Measurements from ENCODE around the gene CCDC198.

Gene CCDC198

GRCh38 chr14:57493467-57494181 lies at the start of gene CCDC198:
Gene CCDC198 (minus strand): TSS chr14:57493857. CDS start chr14:57493715, 142 bp downstream.
- DNase-seq = no peak

- no peak for DNase-seq
Measured at GRCh38 chr14:57533214-57533613, 39.6 kb upstream of the CCDC198 start.

- no peak for DNase-seq
Measured at GRCh38 chr14:57530571-57530970, 36.9 kb upstream of the CCDC198 start.

- no peak for DNase-seq
Measured at GRCh38 chr14:57526942-57527341, 33.3 kb upstream of the CCDC198 start.

- no peak for DNase-seq
Measured at GRCh38 chr14:57519043-57519442, 25.4 kb upstream of the CCDC198 start.

GRCh38 chr14:57512220-57512619 lies 18.6 kb upstream of the CCDC198 start:
- no peak for DNase-seq

GRCh38 chr14:57508756-57509155 lies 15.1 kb upstream of the CCDC198 start:
- DNase-seq = no peak

- DNase-seq = peak; percentile 25
Measured at GRCh38 chr14:57502586-57503254, 9.1 kb upstream of the CCDC198 start.

GRCh38 chr14:57501039-57501557 lies 7.4 kb upstream of the CCDC198 start:
- no peak for DNase-seq

- DNase-seq = no peak
Measured at GRCh38 chr14:57498659-57499058, 5.0 kb upstream of the CCDC198 start.

- no peak for DNase-seq
Measured at GRCh38 chr14:57498035-57498434, 4.4 kb upstream of the CCDC198 start.

GRCh38 chr14:57495416-57495815 lies 1.8 kb upstream of the CCDC198 start:
- DNase-seq = no peak

- DNase-seq = peak; percentile 72
Measured at GRCh38 chr14:57492859-57493258, 798 bp downstream of the CCDC198 start.

GRCh38 chr14:57491640-57492039 lies 2.0 kb downstream of the CCDC198 start:
- DNase-seq = no peak

- peak; percentile 78 for DNase-seq
Measured at GRCh38 chr14:57487771-57488170, 5.9 kb downstream of the CCDC198 start.

- peak; percentile 16 for DNase-seq
Measured at GRCh38 chr14:57486767-57487379, 6.8 kb downstream of the CCDC198 start.

- no peak for DNase-seq
Measured at GRCh38 chr14:57485635-57486034, 8.0 kb downstream of the CCDC198 start.

GRCh38 chr14:57482120-57482519 lies 11.5 kb downstream of the CCDC198 start:
- DNase-seq = no peak

- peak; percentile 40 for DNase-seq
Measured at GRCh38 chr14:57480051-57480450, 13.6 kb downstream of the CCDC198 start.

- DNase-seq = no peak
Measured at GRCh38 chr14:57479197-57479596, 14.5 kb downstream of the CCDC198 start.

GRCh38 chr14:57478050-57478449 lies 15.6 kb downstream of the CCDC198 start:
- DNase-seq = no peak

GRCh38 chr14:57470909-57471308 lies 22.7 kb downstream of the CCDC198 start:
- no peak for DNase-seq

GRCh38 chr14:57464008-57464730 lies 29.5 kb downstream of the CCDC198 start:
- no peak for DNase-seq

Data from NCI-H226 (cell line).